NT2/D1 (cell line): ENCODE data around the gene ZNF341.
"Not testable (repeated sequence)": the region's sequence is repeated elsewhere in the genome, so short reads cannot be mapped to it uniquely, and the experiment has no call there.

Experiments
- DNase-seq: peaks from one replicate; pipeline ENCODE4 v3.0.0-alpha.2; 2011; ENCODE audit warnings: low read depth, low spot score
- H3K27me3 ChIP-seq: 2 replicates; pipeline ENCODE4 v1.6.0; 2011; ENCODE audit warnings: mild to moderate bottlenecking; ENCODE audit not compliant: insufficient read length, insufficient read depth
- H3K36me3 ChIP-seq: 2 replicates; pipeline ENCODE4 v1.6.1; 2011; ENCODE audit warnings: mild to moderate bottlenecking, low read length, mixed read lengths; ENCODE audit not compliant: insufficient read depth, insufficient read length
- H3K4me1 ChIP-seq: 2 replicates; pipeline ENCODE4 v1.5.1; 2011; ENCODE audit not compliant: insufficient read depth, insufficient read length
- H3K4me3 ChIP-seq: 2 replicates; pipeline ENCODE4 v1.5.1; 2011; ENCODE audit warnings: low read depth; ENCODE audit not compliant: insufficient read length
- H3K9ac ChIP-seq: 2 replicates; pipeline ENCODE4 v1.6.0; 2011; ENCODE audit warnings: low read depth; ENCODE audit not compliant: insufficient read length
- H3K9me3 ChIP-seq: 2 replicates; pipeline ENCODE4 v1.5.1; 2011; ENCODE audit warnings: mild to moderate bottlenecking, low read length; ENCODE audit not compliant: insufficient read depth
- SUZ12 ChIP-seq: IDR thresholded peaks from 2 replicates; pipeline ENCODE4 v1.6.1; 2011; ENCODE audit not compliant: insufficient read length, insufficient read depth; ENCODE audit errors: extremely low read depth
- YY1 ChIP-seq: IDR thresholded peaks from 2 replicates; pipeline ENCODE4 v1.6.1; 2011; ENCODE audit not compliant: insufficient read length, insufficient read depth
- ZNF274 ChIP-seq: IDR thresholded peaks from 2 replicates; pipeline ENCODE4 v1.6.1; 2011; ENCODE audit warnings: mild to moderate bottlenecking, low read depth, low read length

Gene ZNF341

GRCh38 chr20:33791959-33792597 lies 60.3 kb downstream of the ZNF341 start:
- peaks cover 10% of the 10 kb centered on the region for H3K4me1 ChIP-seq
- H3K27me3 ChIP-seq, result no peaks in the 10 kb centered on the region
- no peak overlapping the region for H3K4me3 ChIP-seq
- DNase-seq, result no peak
- H3K36me3 ChIP-seq, result peaks cover 11% of the 10 kb centered on the region
- H3K9ac ChIP-seq, result no peak overlapping the region
- H3K9me3 ChIP-seq, result no peaks in the 10 kb centered on the region
- TF ChIP-seq ZNF274 (no peak), YY1 (no peak)

GRCh38 chr20:33792598-33792989 lies 60.8 kb downstream of the ZNF341 start:
- not testable (repeated sequence) for DNase-seq, H3K9me3 ChIP-seq, H3K4me3 ChIP-seq, H3K27me3 ChIP-seq, H3K4me1 ChIP-seq, H3K9ac ChIP-seq
- peaks cover 11% of the 10 kb centered on the region for H3K36me3 ChIP-seq

GRCh38 chr20:33793011-33793931 lies 61.5 kb downstream of the ZNF341 start:
- DNase-seq, result no peak
- H3K27me3 ChIP-seq, result no peaks in the 10 kb centered on the region
- peaks cover 11% of the 10 kb centered on the region for H3K36me3 ChIP-seq
- TF ChIP-seq YY1, result no peak
- no peak overlapping the region for H3K9ac ChIP-seq
- no peaks in the 10 kb centered on the region for H3K9me3 ChIP-seq
- peaks cover 8% of the 10 kb centered on the region for H3K4me1 ChIP-seq
- no peak overlapping the region for H3K4me3 ChIP-seq

- no peak for TF ChIP-seq YY1
Observed at GRCh38 chr20:33796263-33796906, 64.6 kb downstream of the ZNF341 start.

GRCh38 chr20:33796907-33797544 lies 65.2 kb downstream of the ZNF341 start:
- Histone ChIP-seq H3K27me3 (no peaks in the 10 kb centered on the region), H3K4me1 (peaks cover 3% of the 10 kb centered on the region), H3K4me3 (no peak overlapping the region), H3K9me3 (no peaks in the 10 kb centered on the region), H3K36me3 (no peaks in the 10 kb centered on the region), H3K9ac (no peak overlapping the region)
- TF ChIP-seq ZNF274, result no peak
- no peak for TF ChIP-seq YY1
- TF ChIP-seq SUZ12, result no peak
- DNase-seq, result no peak

More at GRCh38 chr20:33796263-33796906, 64.6 kb downstream of the ZNF341 start:
- peaks cover 6% of the 10 kb centered on the region for H3K36me3 ChIP-seq
- DNase-seq, result no peak
- H3K27me3 ChIP-seq, result no peaks in the 10 kb centered on the region
- no peaks in the 10 kb centered on the region for H3K9me3 ChIP-seq
- no peak overlapping the region for H3K9ac ChIP-seq
- peaks cover 3% of the 10 kb centered on the region for H3K4me1 ChIP-seq
- H3K4me3 ChIP-seq, result no peak overlapping the region

- H3K36me3 ChIP-seq, result no peaks in the 10 kb centered on the region
- H3K9ac ChIP-seq, result no peak overlapping the region
- no peaks in the 10 kb centered on the region for H3K4me1 ChIP-seq
- no peak for DNase-seq
- no peaks in the 10 kb centered on the region for H3K9me3 ChIP-seq
- no peaks in the 10 kb centered on the region for H3K27me3 ChIP-seq
- no peak overlapping the region for H3K4me3 ChIP-seq
- no peak for TF ChIP-seq YY1
- no peak for TF ChIP-seq ZNF274
- no peak for TF ChIP-seq SUZ12
Observed at GRCh38 chr20:33798444-33798843, 66.6 kb downstream of the ZNF341 start.

GRCh38 chr20:33803921-33804337 lies 72.1 kb downstream of the ZNF341 start:
- Histone ChIP-seq H3K36me3 (no peaks in the 10 kb centered on the region), H3K27me3 (no peaks in the 10 kb centered on the region), H3K4me3 (no peak overlapping the region), H3K9ac (no peak overlapping the region), H3K9me3 (no peaks in the 10 kb centered on the region), H3K4me1 (no peaks in the 10 kb centered on the region)
- TF ChIP-seq YY1 (no peak), SUZ12 (no peak), ZNF274 (no peak)
- DNase-seq, result no peak
